Stimulated activated naive B cell treated with anti-CD40 and anti-IgM and Interleukin-4, amounts not matched to agents 10 μg/mL and 1 μg/mL and 100 μg/mL, for 72 hours (primary cell): ENCODE data around the gene TMPRSS7.

ENCODE experiments used
- ATAC-seq, 2 donors: fragments of 150-1000 bp; cut with Tn5 transposase; replicated peaks; 2 replicates each; pipeline ENCODE4 v1.10.0; 2021; ENCODE audit warnings: moderate library complexity in 1 of 2
- DNase-seq: peaks from one replicate; pipeline ENCODE4 v3.0.0; 2021
- H3K27ac Mint-ChIP-seq: one replicate; pipeline ENCODE4 v1.8.0; 2022; ENCODE audit warnings: mild to moderate bottlenecking, mixed read lengths
- H3K27me3 Mint-ChIP-seq, 2 donors: one replicate each; pipeline ENCODE4 v1.8.0; 2022; ENCODE audit warnings: mixed read lengths in 2 of 2
- H3K36me3 Mint-ChIP-seq, 2 donors: one replicate each; pipeline ENCODE4 v1.8.0; 2022; ENCODE audit warnings: mixed read lengths in 2 of 2, mild to moderate bottlenecking in 1 of 2
- H3K4me1 Mint-ChIP-seq, 2 donors: one replicate each; pipeline ENCODE4 v1.8.0; 2022; ENCODE audit warnings: mixed read lengths in 2 of 2, mild to moderate bottlenecking in 1 of 2
- H3K4me3 Mint-ChIP-seq, 2 donors: one replicate each; pipeline ENCODE4 v1.8.0; 2022; ENCODE audit warnings: mild to moderate bottlenecking in 2 of 2, mixed read lengths in 2 of 2, moderate library complexity in 1 of 2
- H3K9me3 Mint-ChIP-seq, 2 donors: one replicate each; pipeline ENCODE4 v1.8.0; 2022; ENCODE audit warnings: mixed read lengths in 2 of 2, mild to moderate bottlenecking in 1 of 2

The TMPRSS7 gene

GRCh38 chr3:112089956-112090886 is 55.7 kb downstream of the TMPRSS7 start:
- no peak for ATAC-seq
- H3K4me3 Mint-ChIP-seq: no peak overlapping the region
- peaks cover 31 to 49% of the 10 kb centered on the region in 2 donors for H3K4me1 Mint-ChIP-seq
- peaks cover 0 to 2% of the 10 kb centered on the region in 2 donors for H3K36me3 Mint-ChIP-seq
- DNase-seq: no peak
- peak overlapping the region; percentile 37 for H3K27ac Mint-ChIP-seq
- peaks cover 39 to 44% of the 10 kb centered on the region in 2 donors for H3K27me3 Mint-ChIP-seq
- peaks cover 0 to 2% of the 10 kb centered on the region in 2 donors for H3K9me3 Mint-ChIP-seq

GRCh38 chr3:112090887-112091586 is 56.5 kb downstream of the TMPRSS7 start:
- H3K27ac Mint-ChIP-seq: no peak overlapping the region
- peaks cover 35 to 39% of the 10 kb centered on the region in 2 donors for H3K27me3 Mint-ChIP-seq
- H3K4me3 Mint-ChIP-seq: no peak overlapping the region
- ATAC-seq (no peak), DNase-seq (no peak)
- H3K36me3 Mint-ChIP-seq: peaks cover under 1 to 2% of the 10 kb centered on the region in 2 donors
- peaks cover 0 to 2% of the 10 kb centered on the region in 2 donors for H3K9me3 Mint-ChIP-seq
- peaks cover 29 to 45% of the 10 kb centered on the region in 2 donors for H3K4me1 Mint-ChIP-seq

DNA sequence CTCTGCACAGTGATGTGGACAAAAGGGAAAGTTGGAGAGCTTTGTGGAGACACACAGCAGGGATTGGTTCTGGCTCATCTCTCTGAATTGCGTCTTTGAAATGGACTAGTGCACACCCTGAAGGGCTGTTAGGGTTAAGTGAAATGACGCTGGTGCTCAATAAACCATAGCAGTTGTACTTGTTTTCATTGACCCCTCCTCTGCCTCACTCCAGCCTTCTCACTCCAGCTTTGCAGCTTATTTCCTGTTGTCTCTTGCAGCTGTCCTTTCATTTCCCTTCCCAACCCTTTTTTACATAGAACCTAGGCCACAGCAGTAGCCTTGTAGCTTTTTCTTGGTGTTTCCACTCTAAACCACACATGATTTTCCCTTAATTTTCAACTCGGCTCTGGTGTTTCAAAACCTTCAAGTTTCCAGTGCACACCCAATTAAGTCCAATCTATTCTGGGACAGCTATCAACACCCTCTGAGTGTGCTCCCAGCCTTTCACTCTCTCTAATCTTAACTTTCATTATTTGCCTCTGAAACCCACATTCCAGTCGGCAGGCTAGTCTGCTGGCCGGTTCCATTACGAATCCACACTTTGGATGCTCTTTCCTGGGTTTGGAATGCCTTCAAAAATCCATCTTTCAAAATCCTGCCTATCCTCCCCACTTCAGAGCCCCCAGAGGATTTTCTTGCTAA is 58.1 kb downstream of the TMPRSS7 start:
- peaks cover 2 to 5% of the 10 kb centered on the region in 2 donors for H3K36me3 Mint-ChIP-seq
- peak overlapping the region; percentile 7 to 34 for H3K4me3 Mint-ChIP-seq
- H3K27ac Mint-ChIP-seq: peak overlapping the region; percentile 6
- peak; percentile 88 to 92 for ATAC-seq
- H3K4me1 Mint-ChIP-seq: peaks cover 25 to 36% of the 10 kb centered on the region in 2 donors
- peaks cover 23 to 26% of the 10 kb centered on the region in 2 donors for H3K27me3 Mint-ChIP-seq
- peaks cover 0 to 2% of the 10 kb centered on the region in 2 donors for H3K9me3 Mint-ChIP-seq
- peak; percentile 17 for DNase-seq

DNA sequence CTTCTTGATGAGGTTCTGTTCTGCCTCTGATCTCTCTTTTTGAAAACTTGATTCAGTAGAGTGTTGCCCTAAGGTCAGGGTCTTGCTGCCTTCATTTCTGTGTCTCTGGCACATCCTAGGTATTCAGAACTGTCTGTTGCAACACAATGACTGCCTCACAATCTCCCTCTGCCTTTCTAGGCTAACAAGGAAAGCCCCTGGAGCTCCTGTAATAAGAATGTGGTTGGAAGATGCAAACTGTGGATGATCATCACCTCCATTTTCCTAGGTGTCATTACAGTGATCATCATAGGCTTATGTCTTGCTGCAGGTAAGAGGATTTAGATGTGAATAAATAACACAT is 58.6 kb downstream of the TMPRSS7 start:
- peaks cover 18 to 21% of the 10 kb centered on the region in 2 donors for H3K27me3 Mint-ChIP-seq
- peak overlapping the region; percentile 6 for H3K27ac Mint-ChIP-seq
- no peak for ATAC-seq
- peaks cover 26 to 38% of the 10 kb centered on the region in 2 donors for H3K4me1 Mint-ChIP-seq
- peaks cover 0 to 2% of the 10 kb centered on the region in 2 donors for H3K9me3 Mint-ChIP-seq
- H3K4me3 Mint-ChIP-seq: peak overlapping the region in 1 of 2 donors; percentile 7
- peaks cover 3 to 5% of the 10 kb centered on the region in 2 donors for H3K36me3 Mint-ChIP-seq
- DNase-seq: no peak

DNA sequence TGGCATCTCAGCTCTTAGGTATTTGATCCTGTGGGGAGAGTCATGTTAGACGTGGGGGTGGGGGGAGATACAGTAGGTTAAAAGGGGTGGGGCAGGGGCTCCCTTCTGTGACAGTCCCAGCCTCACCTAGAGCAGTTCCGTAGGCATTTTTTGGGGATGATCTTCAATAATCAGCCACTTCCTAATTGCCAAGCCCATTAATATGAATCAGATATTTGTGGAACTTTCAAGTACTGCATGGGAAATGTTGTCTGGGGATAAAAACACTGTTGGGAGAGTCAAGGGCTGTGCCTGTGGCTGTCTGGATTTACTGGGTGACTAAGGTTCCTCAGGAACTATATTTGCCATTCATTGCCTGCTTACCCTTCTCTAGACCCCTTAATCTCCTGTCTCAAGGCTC is 61.2 kb downstream of the TMPRSS7 start:
- H3K27me3 Mint-ChIP-seq: peaks cover 0 to 12% of the 10 kb centered on the region in 2 donors
- H3K4me1 Mint-ChIP-seq: peaks cover 29 to 30% of the 10 kb centered on the region in 2 donors
- no peak overlapping the region for H3K27ac Mint-ChIP-seq

GRCh38 chr3:112096176-112096575 is 61.6 kb downstream of the TMPRSS7 start:
- Mint-ChIP-seq H3K27me3 (peaks cover 0 to 8% of the 10 kb centered on the region in 2 donors), H3K27ac (peak overlapping the region; percentile 44), H3K4me1 (peaks cover 25 to 26% of the 10 kb centered on the region in 2 donors), H3K36me3 (peaks cover 7 to 9% of the 10 kb centered on the region in 2 donors), H3K4me3 (no peak overlapping the region), H3K9me3 (peaks cover 4 to 6% of the 10 kb centered on the region in 2 donors)
- DNase-seq: no peak
- no peak for ATAC-seq

More for the DNA sequence above, 61.2 kb downstream of the TMPRSS7 start:
- DNase-seq (no peak), ATAC-seq (no peak)
- H3K9me3 Mint-ChIP-seq: peaks cover 4 to 6% of the 10 kb centered on the region in 2 donors
- H3K4me3 Mint-ChIP-seq: no peak overlapping the region
- peaks cover 7 to 9% of the 10 kb centered on the region in 2 donors for H3K36me3 Mint-ChIP-seq

DNA sequence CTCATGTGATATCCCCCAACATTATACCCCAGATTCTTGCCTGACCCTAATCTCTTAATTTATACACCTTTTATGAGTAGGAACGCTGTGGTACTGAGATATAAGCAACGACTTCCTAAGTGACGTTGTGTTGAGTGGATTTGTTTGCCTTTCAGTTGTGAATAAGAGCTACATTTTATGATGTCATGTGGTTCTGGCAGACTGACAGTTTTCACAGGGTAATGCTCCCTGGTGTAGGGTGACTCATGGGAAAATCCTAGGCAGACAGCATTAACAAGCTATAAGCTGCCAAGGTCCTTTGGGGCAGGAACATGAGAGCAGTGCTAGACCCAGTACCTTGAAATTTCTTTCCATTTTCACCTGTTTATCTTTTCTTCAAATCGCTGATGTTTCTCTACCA is 62.8 kb downstream of the TMPRSS7 start:
- peak; percentile 70 to 78 for ATAC-seq
- peaks cover 0 to 6% of the 10 kb centered on the region in 2 donors for H3K27me3 Mint-ChIP-seq
- no peak for DNase-seq
- H3K4me1 Mint-ChIP-seq: peaks cover 17 to 20% of the 10 kb centered on the region in 2 donors
- H3K4me3 Mint-ChIP-seq: no peak overlapping the region
- no peak overlapping the region for H3K27ac Mint-ChIP-seq
- H3K9me3 Mint-ChIP-seq: peaks cover 4 to 6% of the 10 kb centered on the region in 2 donors
- H3K36me3 Mint-ChIP-seq: peaks cover 7 to 9% of the 10 kb centered on the region in 2 donors

GRCh38 chr3:112101916-112102315 is 67.4 kb downstream of the TMPRSS7 start:
- Mint-ChIP-seq H3K9me3 (peaks cover 4 to 5% of the 10 kb centered on the region in 2 donors), H3K4me3 (no peak overlapping the region), H3K4me1 (peaks cover 6 to 9% of the 10 kb centered on the region in 2 donors), H3K27ac (no peak overlapping the region), H3K27me3 (no peaks in the 10 kb centered on the region), H3K36me3 (peaks cover 7 to 10% of the 10 kb centered on the region in 2 donors)
- DNase-seq (no peak), ATAC-seq (no peak)

DNA sequence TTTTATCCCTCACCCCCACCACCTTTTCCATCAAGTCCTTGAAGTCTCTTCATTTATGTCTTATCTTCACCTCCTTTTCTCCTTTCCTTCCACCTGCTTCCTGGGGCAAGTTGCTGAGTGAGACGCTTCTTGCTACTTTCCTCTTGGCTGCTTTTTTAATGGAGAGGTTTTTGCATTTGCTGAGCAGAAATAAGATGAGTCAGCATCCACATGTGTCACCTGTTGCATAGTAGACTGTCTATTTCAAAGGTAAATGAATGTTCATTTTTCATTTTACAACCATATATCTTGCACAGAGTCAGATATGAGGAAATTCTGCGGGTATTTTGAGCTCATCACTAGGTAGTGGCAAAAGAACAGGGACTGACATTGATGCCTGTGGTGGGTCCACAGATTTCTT is 70.2 kb downstream of the TMPRSS7 start:
- ATAC-seq: no peak
- no peak overlapping the region for H3K4me3 Mint-ChIP-seq
- no peaks in the 10 kb centered on the region for H3K27me3 Mint-ChIP-seq
- no peaks in the 10 kb centered on the region for H3K9me3 Mint-ChIP-seq
- DNase-seq: no peak
- no peak overlapping the region for H3K27ac Mint-ChIP-seq
- H3K4me1 Mint-ChIP-seq: no peaks in the 10 kb centered on the region
- peaks cover 0 to 6% of the 10 kb centered on the region in 2 donors for H3K36me3 Mint-ChIP-seq

DNA sequence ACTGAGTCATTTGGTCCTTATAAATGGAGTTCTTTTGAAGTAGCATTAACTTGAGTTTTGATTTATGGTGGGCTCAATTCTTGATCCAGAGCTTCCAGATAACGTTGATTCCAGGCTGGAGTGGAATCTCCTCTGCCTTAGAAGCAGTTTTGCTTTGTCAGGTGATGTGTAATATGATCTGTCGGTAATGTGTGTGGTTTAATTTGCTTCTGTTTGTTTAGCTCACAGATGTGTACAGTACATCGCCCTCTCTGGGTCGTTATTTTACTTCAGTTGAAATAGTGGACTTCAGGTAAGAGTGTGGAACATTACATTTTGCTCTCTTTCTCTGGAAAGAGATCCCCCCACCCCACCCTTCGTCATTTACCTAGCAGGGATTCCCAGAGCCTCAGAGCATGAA is 74.8 kb downstream of the TMPRSS7 start:
- Mint-ChIP-seq H3K27ac (no peak overlapping the region), H3K4me1 (peaks cover 20 to 25% of the 10 kb centered on the region in 2 donors), H3K4me3 (no peak overlapping the region), H3K9me3 (no peaks in the 10 kb centered on the region), H3K36me3 (no peaks in the 10 kb centered on the region), H3K27me3 (no peaks in the 10 kb centered on the region)
- DNase-seq (no peak), ATAC-seq (no peak)

DNA sequence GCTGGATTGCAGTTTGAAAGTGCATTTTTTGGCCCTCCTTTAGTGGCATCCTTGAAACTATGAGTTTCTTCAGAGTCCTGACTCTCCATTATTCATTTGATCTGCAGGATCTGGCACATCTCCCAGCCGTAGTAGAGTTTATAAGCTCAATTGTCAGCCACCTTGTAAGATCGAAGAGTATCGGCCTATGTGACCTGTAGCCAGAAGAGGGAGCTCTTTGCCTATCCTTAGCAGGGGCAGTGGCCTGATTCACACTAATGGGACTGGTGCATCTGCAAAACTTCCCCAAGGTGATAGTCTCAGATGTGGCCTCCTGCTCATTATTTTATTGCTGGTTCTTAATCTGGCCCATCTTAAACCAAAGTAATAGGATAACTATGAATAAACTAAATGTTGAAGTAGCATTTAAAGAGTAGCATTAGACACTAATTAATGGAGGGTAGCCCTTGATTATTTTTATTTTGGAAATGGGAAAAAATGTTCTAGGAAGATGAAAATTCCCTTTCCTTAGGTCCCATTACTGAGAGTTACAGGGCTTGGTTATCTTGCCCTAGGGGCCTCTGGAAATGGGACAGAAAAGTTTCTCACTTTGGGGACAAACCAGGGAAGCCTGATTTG is 77.4 kb downstream of the TMPRSS7 start:
- H3K9me3 Mint-ChIP-seq: no peaks in the 10 kb centered on the region
- H3K4me1 Mint-ChIP-seq: peaks cover 36 to 50% of the 10 kb centered on the region in 2 donors
- no peak overlapping the region for H3K4me3 Mint-ChIP-seq
- ATAC-seq (peak; percentile 46 to 54), DNase-seq (peak; percentile 66)
- H3K27me3 Mint-ChIP-seq: no peaks in the 10 kb centered on the region
- H3K27ac Mint-ChIP-seq: peak overlapping the region; percentile 48
- peaks cover 0 to 2% of the 10 kb centered on the region in 2 donors for H3K36me3 Mint-ChIP-seq

GRCh38 chr3:112114576-112115160 is 80.1 kb downstream of the TMPRSS7 start:
- ATAC-seq: peak; percentile 52
- Mint-ChIP-seq H3K27me3 (no peaks in the 10 kb centered on the region), H3K9me3 (peaks cover 0 to 1% of the 10 kb centered on the region in 2 donors), H3K4me3 (peak overlapping the region; percentile 54 to 67), H3K27ac (peak overlapping the region; percentile 98), H3K36me3 (peaks cover 4 to 6% of the 10 kb centered on the region in 2 donors), H3K4me1 (peaks cover 60 to 77% of the 10 kb centered on the region in 2 donors)
- peak; percentile 60 for DNase-seq

DNA sequence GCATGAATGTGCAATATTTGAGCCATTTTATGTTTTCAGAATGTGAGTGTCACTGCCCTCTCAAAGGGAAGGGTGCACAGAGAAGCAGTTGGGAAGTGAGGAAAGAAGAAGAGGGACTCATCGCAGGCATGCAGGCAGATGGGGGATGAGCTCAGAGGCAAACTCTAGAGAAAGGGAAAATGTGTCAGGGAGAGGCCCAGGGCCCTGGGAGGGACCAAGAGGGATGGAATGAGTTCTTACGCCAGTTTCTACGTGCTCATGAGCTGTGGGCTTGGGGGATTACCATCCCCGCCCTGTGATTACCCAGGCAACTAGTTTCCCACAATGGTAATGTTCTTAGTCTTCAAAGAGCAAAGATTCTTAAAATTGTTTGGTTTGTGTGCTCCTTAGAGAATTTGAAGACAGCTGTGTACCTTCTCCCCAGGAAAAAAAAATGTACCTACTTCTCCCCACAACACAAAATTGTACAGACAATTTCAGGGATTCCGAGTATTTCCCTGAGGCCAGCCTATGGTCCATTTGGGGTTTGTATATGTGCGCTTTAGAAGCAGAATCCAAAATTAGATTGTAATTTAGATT is 80.7 kb downstream of the TMPRSS7 start:
- H3K27ac Mint-ChIP-seq: peak overlapping the region; percentile 98
- no peaks in the 10 kb centered on the region for H3K27me3 Mint-ChIP-seq
- DNase-seq (peak; percentile 70), ATAC-seq (peak; percentile 48 to 56)
- peaks cover 4 to 7% of the 10 kb centered on the region in 2 donors for H3K36me3 Mint-ChIP-seq
- H3K9me3 Mint-ChIP-seq: peaks cover 0 to 1% of the 10 kb centered on the region in 2 donors
- peaks cover 66 to 83% of the 10 kb centered on the region in 2 donors for H3K4me1 Mint-ChIP-seq
- H3K4me3 Mint-ChIP-seq: peak overlapping the region; percentile 54 to 67
